Activated T-helper 1 cell treated with anti-CD3 and anti-CD28 coated beads, Interleukin-2, amount 50 U/mL, for 16 hours (primary cell): ENCODE data around the gene NDOR1.
"Not testable (repeated sequence)": the region's sequence is repeated elsewhere in the genome, so short reads cannot be mapped to it uniquely, and the experiment has no call there.

Source experiments
- DNase-seq, 2 donors: peaks; one replicate each; pipeline ENCODE4 v3.0.0-alpha.2; 2020; ENCODE audit warnings: low read depth in 1 of 2, low spot score in 1 of 2

The NDOR1 gene

GRCh38 chr9:137230705-137231371 lies 25.3 kb downstream of the NDOR1 start, which contains the start of gene SLC34A3:
SLC34A3 (plus strand) TSS chr9:137230901; CDS start chr9:137231703, 802 bp downstream.
- no peak for DNase-seq

DNA sequence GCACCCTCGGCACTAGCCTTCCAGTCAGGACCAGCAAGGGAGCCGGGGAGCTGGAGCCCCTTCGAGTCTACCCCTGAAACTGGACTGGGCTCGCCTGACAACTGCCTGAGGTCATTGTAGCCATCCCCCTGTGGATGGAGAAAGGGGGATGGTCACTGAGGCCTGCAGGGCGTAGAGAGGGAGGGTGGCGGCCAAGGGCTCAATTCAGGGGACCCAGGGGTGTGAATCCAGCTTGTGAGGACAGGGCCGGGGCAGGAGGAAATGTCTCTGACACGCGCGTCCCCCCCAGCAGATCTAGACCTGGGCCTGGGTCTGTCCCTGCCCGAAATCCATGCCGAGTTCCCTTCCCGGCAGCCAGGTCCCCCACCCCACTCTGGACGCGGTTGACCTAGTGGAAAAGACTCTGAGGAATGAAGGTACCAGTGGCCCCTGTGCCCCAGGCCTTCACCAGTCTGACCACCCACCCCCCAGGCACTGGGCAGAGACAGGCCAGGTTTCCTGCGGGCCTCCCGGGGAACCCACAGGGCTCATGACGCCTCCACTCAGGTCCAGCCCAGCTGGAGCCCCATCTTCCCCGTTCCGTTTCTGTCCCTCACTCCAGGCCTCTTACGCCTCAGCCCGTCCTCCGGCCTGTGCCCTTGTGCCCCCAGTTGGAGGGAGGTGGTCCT lies 26.0 kb downstream of the NDOR1 start:
- DNase-seq, result no peak

DNA sequence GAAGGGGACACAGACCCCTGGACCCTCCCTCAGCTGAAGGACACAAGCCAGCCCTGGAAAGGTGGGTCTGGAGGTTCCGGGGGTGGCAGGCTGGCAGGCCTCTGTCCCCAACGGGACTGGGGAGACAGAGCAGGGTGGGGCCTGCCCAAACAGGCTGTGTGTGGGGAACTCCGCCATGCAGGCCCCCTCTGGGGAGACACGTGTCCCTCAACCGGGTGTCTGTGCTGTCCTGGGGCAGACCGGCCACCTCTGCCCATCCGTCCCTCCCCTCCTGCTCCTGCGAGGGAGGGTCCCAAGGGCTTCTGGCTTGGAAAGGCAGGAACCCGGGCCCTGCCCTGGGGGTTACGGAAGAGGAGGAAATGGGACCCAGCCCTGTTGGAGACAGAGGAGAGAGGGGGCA lies 26.6 kb downstream of the NDOR1 start:
- no peak for DNase-seq

DNA sequence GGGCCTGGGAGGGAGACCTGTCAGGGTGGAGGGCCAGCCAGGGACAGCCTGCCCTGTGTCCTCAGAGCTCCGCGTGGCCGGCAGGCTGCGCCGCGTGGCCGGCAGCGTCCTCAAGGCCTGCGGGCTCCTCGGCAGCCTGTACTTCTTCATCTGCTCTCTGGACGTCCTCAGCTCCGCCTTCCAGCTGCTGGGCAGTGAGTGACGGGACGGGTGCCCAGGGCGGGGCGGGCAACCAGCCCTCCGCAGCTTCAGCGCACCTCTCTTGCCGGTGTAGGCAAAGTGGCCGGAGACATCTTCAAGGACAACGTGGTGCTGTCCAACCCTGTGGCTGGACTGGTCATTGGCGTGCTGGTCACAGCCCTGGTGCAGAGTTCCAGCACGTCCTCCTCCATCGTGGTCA lies 27.0 kb downstream of the NDOR1 start:
- no peak for DNase-seq

DNA sequence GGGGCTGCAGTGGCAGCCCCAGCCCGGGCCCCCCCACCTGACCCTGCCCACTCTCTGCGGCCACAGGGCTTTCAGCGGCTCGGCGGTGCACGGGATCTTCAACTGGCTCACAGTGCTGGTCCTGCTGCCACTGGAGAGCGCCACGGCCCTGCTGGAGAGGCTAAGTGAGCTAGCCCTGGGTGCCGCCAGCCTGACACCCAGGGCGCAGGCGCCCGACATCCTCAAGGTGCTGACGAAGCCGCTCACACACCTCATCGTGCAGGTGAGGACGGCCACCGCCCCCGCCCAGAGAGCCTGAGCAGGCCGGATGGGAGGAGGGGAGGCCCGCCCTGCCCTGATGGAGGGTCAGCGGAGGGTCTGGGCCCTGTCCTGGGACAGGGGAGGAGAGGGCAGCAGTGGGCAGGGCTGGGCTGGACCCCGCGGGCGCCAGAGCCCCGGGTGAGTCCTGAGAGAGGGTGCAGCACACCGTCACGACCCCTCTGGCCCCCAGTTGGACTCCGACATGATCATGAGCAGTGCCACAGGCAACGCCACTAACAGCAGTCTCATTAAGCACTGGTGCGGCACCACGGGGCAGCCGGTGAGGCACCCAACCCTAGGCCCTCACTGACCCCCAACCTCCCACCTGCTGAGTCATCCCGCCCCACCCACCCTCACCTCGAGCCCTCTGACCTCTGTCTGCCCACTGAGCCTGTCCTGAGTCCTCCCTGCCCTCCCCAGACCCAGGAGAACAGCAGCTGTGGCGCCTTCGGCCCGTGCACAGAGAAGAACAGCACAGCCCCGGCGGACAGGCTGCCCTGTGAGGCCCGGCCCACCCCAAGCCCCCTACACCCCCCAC lies 27.9 kb downstream of the NDOR1 start:
- no peak for DNase-seq

DNA sequence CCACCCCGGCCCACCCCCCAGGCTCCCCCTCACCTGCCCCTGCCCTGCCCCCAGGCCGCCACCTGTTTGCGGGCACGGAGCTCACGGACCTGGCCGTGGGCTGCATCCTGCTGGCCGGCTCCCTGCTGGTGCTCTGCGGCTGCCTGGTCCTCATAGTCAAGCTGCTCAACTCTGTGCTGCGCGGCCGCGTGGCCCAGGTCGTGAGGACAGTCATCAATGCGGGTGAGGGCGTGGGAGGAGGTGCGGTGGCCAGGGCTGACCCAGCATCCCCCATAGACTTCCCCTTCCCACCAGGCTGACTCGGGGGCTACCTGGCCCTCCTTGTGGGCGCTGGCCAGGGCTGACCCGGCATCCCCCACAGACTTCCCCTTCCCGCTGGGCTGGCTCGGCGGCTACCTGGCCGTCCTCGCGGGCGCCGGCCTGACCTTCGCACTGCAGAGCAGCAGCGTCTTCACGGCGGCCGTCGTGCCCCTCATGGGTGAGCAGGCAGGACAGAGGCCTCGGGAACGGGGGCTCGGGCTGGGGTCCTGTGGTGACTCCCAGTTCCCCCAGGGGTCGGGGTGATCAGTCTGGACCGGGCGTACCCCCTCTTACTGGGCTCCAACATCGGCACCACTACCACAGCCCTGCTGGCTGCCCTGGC lies 28.7 kb downstream of the NDOR1 start:
- no peak for DNase-seq

DNA sequence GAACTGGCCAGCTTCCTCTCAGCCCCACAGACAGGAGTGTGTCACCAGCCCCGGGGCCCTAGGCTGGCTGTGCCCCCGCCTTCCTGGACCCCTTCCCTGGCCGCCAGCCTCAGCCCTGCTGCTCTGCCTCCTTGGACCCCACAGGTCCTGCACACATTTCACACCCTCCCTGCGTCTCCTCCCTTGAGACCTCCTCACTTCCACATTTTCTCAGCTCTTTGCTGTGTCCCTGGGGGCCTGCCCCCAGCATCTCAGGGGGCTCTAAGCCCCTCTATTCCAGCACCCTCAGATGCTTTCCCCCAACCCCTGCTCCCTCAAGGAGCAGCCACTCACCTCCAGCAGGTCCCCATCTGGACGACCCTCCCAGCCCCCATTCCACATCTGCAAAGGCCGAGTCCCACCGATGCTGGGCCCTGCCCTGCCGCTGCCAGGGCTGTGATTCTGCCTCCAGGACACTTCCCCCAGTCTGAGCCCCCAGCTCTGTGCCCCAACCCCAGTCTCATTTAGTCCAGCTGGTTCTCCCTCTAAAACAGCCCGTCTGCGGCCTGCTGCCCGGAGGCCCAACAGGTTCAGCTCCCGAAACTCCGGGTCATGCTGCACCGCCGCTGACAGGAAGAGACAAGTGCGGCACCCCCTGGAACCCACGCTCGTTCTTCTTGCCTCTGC lies 29.4 kb downstream of the NDOR1 start:
- DNase-seq, result no peak

DNA sequence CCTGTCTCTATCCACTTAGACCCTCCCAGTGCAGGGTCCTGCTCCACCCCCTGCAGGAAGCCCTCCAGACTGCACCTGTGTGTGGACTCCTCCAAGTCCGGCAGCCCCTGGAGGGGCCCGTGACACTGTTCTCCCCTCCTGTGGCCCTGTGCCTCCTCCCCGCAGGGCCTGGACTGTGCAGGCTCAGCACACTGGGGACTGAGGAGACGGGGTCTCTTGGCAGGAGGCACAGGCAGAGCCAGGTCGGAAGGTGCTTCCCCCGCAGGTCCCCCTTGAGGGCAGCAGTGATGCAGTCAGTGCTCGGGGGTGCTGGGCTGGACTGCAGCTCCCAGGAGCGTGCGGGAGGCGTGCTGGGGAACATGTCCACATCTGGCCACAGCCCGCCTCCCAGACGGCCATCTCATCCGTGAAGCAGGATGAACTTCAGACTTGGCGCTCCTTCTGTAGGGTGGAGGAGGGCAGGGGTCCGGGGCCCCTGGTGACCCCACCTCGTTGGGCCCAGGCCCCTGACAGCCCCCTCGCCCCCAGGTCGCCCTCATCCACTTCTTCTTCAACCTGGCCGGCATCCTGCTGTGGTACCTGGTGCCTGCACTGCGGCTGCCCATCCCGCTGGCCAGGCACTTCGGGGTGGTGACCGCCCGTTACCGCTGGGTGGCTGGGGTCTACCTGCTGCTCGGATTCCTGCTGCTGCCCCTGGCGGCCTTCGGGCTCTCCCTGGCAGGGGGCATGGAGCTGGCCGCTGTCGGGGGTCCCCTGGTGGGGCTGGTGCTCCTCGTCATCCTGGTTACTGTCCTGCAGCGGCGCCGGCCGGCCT lies 30.1 kb downstream of the NDOR1 start:
- no peak for DNase-seq

- DNase-seq, result peak; percentile 83 to 84
Measured at GRCh38 chr9:137236238-137236935, 30.9 kb downstream of the NDOR1 start.

DNA sequence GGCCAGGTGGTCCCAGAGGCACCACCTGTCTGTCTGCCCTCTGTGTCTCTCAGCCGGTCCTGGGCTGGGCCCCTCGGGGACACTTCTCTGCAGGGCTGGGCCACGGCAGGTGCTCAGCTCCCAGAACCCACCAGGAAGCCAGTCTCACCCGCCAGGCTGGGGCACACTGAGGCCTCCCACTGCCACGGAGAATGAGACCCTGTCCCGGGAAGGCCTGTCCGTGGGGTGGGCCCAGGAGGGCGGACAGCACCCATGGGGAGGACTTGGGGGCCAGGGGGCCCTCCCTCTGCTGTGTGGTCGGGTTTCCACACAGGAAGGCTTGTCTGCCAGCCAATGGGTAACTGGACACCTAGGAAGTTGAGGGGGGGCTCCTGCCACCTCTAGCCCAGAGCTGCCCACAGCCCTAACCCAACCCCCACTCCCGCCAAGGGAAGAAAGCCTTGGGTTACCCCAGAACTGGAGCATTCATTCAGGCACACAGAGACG lies 31.5 kb downstream of the NDOR1 start:
- DNase-seq, result no peak

DNA sequence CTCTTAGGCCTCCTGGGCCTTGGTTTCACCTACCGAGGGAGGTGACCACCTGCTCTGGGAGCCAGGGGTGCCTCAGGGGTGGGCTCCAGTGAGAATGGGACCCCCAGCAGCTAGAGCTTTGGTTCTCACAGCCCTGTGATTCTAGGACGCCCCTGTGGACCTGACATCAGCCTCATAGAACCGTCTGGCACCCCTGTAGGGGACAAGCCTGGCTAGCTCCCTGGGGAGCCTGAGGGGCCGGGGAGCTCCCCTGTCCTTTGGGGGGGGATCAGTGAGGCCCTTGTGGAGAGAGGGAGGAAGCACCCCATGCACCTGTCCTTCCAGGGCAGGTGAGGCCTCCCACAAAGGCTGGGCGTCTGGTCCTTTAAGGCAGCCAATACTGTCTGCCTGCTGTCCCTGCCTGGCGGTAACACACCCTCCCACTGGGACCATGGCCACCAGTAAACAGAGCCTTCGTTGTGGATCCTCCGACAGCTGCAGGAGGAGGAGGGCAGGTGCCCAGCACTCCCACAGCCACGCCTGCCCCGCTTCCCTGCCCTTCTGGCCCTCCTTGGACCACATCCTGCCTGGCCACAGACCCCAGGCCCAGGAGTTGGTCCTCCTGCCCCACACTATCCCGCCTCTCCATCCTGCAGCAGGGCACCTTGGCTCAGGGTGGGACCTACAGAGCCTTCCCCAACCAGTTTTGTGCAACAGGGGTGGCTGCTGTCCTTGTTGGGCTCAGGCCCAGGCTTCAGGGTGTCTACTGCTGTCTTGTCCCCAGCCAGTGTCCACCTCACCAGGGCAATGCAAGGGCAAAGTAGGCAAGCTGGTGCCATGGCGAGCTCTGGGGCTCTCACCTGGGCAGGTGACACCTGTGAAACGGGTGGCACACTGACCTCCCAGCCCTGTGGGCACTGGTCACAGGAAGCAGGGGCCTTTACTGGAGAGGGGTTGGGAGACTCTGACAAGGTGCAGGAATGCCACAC lies 32.5 kb downstream of the NDOR1 start:
- no peak for DNase-seq

DNA sequence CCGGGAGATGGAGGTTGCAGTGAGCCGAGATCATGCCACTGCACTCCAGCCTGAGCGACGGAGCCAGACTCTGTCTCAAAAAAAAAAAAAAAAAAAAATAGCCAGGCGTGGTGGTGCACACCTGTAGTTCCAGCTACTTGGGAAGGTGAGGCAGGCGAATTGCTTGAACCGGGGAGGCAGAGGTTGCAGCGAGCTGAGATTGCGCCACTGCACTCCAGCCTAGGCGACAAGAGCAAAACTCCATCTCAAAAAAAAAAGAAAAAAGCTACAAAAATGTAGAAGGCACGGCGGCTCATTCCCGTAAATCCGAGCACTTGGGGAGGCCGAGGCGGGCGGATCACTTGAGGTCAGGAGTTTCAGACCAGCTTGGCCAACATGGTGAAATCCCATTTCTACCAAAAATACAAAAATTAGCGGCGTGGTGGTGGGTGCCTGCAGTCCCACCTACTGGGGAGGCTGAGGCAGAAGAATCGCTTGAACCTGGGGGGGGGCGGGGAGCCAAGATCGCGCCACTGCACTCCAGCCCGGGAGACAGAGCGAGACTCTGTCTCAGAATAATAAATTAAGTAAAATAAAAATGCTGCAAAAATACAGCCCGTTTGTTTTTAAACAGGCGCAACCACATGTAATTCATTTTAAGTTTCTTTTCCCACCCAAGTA lies 34.2 kb downstream of the NDOR1 start:
- not testable (repeated sequence) for DNase-seq

DNA sequence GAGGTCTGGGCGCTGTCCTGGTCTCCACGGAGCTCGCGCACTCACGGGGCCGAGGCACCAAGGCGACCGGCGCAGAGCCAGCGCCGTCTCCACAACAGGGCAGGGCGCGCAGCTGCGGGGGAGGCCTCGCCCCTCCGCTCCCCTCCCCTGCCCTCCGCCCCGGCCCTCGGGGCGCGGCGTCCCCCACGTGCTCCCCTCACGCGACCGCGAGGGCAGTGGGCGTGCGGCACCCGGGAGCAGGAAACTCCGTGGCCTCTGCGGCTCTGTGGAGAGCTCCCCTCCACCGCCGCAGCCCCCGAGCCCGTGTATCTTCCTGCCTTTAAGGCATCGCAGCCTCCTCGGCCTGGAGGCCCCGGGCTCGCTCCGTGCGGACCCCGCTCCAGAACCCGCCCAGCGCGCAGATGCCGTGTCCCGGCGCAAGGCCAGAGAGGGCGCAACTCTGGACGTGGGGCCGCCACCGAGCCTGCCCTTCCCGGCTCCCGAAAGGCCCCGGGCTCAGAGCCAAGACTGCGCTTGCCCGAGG lies 34.9 kb downstream of the NDOR1 start:
- DNase-seq, result peak in 1 of 2 donors; percentile 62

- DNase-seq, result peak; percentile 90 to 96
Measured at GRCh38 chr9:137240841-137241489, 35.5 kb downstream of the NDOR1 start, which contains the start of gene TUBB4B. TUBB4B (plus strand) TSS chr9:137241287; CDS start chr9:137241361, 74 bp downstream.

DNA sequence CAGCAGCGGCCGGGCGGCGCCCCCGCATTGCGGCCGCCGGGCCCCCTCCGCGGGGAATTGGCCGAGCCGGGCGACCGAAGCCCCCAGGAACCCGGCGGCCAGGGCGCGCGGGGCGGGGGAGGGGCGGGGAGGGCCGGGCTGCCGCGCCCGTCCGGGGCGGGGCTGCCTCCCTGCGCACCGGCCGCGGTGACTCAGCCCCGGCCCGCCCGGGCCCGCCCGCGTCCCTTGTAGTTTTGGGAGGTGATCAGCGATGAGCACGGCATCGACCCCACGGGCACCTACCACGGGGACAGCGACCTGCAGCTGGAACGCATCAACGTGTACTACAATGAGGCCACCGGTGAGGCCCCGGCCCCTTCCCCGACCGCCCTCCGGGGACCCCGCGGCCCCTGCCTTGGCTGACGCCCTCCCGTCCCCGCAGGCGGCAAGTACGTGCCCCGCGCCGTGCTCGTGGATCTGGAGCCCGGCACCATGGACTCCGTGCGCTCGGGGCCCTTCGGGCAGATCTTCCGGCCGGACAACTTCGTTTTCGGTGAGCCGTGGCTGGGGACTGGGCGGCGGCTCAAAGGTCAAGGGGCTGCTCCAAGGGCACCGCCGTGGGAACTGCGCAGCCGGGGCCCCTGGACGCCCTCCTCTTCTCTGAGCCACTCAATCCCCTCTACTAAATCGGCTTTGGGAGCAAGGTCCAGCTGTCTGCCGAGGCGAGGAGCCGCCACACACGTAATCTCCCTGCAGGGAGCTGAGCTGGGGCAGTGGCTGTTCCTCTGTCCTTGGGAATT lies 36.2 kb downstream of the NDOR1 start:
- DNase-seq, result peak; percentile 55 to 64
